H1 (cell line): ENCODE data around the gene ADTRP. TPM values are rescaled to one million over a fixed set of nuclear protein-coding genes. Genes with fewer than 3 reads are reported as not detected.
A peak's percentile ranks its signal among the peaks of the same experiment; 100 is the strongest.

Source experiments
- CTCF ChIA-PET: fragments of 300-600 bp; sonication (Branson Sonifier 250); formaldehyde crosslinking; loops from one replicate; lab custom pipeline; 2021; ENCODE audit not compliant: partially characterized antibody; lab: Charles Lee
- POLR2A ChIA-PET: fragments of 300-600 bp; sonication (Branson Sonifier 250); formaldehyde crosslinking; loops from one replicate; lab custom pipeline; 2021; ENCODE audit warnings: inconsistent platforms; ENCODE audit not compliant: partially characterized antibody; lab: Charles Lee
- DNase-seq, 2 experiments: peaks; one replicate each; pipeline versions ENCODE4 v3.0.0 to v3.0.0-alpha.2; 2010 to 2022; ENCODE audit warnings: low spot score in 2 of 2, low read depth in 1 of 2, mixed read lengths in 1 of 2
- FAIRE-seq: peaks from 2 replicates; lab custom pipeline; 2011; peaks lifted over from hg19 to GRCh38; lab: Jason Lieb, UNC
- H2AFZ ChIP-seq: 2 replicates; pipeline ENCODE4 v1.8.1; 2012; ENCODE audit warnings: low read length, inconsistent platforms
- H2AK5ac ChIP-seq: 2 replicates; pipeline ENCODE4 v1.6.1; 2013; ENCODE audit warnings: low read depth, low read length
- H2BK120ac ChIP-seq: replicated peaks from 2 replicates; pipeline ENCODE3; 2013; ENCODE audit warnings: low read depth, low read length, inconsistent platforms
- H2BK12ac ChIP-seq: 2 replicates; pipeline ENCODE4 v1.6.1; 2013; ENCODE audit warnings: low read depth, low read length
- H2BK15ac ChIP-seq: 2 replicates; pipeline ENCODE4 v1.6.1; 2013; ENCODE audit warnings: low read length
- H2BK20ac ChIP-seq: 2 replicates; pipeline ENCODE4 v1.6.1; 2013; ENCODE audit warnings: low read length
- H2BK5ac ChIP-seq: 2 replicates; pipeline ENCODE4 v1.6.1; 2013; ENCODE audit warnings: low read depth, low read length
- H3K14ac ChIP-seq: 2 replicates; pipeline ENCODE4 v1.6.1; 2013; ENCODE audit warnings: inconsistent platforms; ENCODE audit not compliant: insufficient read length
- H3K18ac ChIP-seq: 2 replicates; pipeline ENCODE4 v1.6.1; 2013; ENCODE audit warnings: low read length; ENCODE audit errors: extremely low read depth
- H3K23ac ChIP-seq: 2 replicates; pipeline ENCODE4 v1.6.1; 2013; ENCODE audit warnings: inconsistent platforms; ENCODE audit not compliant: insufficient read length
- H3K23me2 ChIP-seq: 2 replicates; pipeline ENCODE4 v1.6.1; 2013; ENCODE audit warnings: low read depth, low read length
- H3K27ac ChIP-seq: 2 replicates; pipeline ENCODE4 v1.6.1; 2011; ENCODE audit warnings: low read depth, low read length, inconsistent platforms
- H3K27me3 ChIP-seq, 4 experiments: replicated peaks in 1 of 4; 1 replicate in 1 of 4; 2 replicates in 3 of 4; pipeline versions ENCODE4 v1.6.1 to v1.8.1; 2011 to 2013; ENCODE audit warnings: low read length in 3 of 4, mild to moderate bottlenecking in 3 of 4, inconsistent platforms in 2 of 4, mixed read lengths in 2 of 4, moderate library complexity in 1 of 4; ENCODE audit not compliant: control insufficient read depth in 3 of 4, insufficient read depth in 3 of 4; ENCODE audit errors: extremely low read depth in 1 of 4
- H3K36me3 ChIP-seq, 4 experiments: 2 replicates each; pipeline versions ENCODE4 v1.6.1 to v1.8.1; 2011 to 2013; ENCODE audit warnings: mild to moderate bottlenecking in 4 of 4, low read length in 3 of 4, moderate library complexity in 2 of 4, control low read depth in 1 of 4, inconsistent platforms in 1 of 4; ENCODE audit not compliant: insufficient read depth in 4 of 4, control insufficient read depth in 2 of 4
- H3K4ac ChIP-seq: replicated peaks from 2 replicates; pipeline ENCODE3; 2013; ENCODE audit warnings: low read length, low read depth, mixed read lengths, inconsistent platforms; ENCODE audit not compliant: insufficient read length
- H3K4me1 ChIP-seq, 4 experiments: replicated peaks in 1 of 4; 1 replicate in 1 of 4; 2 replicates in 3 of 4; pipeline versions ENCODE4 v1.6.1 to v1.8.1; 2011 to 2013; ENCODE audit warnings: low read length in 3 of 4, inconsistent platforms in 2 of 4, mixed read lengths in 1 of 4; ENCODE audit not compliant: insufficient read depth in 4 of 4, control insufficient read depth in 3 of 4
- H3K4me2 ChIP-seq, 2 experiments: 2 replicates each; pipeline versions ENCODE4 v1.6.1 to v1.8.1; 2011 to 2013; ENCODE audit warnings: low read depth in 2 of 2, low read length in 2 of 2, control low read depth in 1 of 2, inconsistent platforms in 1 of 2, mild to moderate bottlenecking in 1 of 2; ENCODE audit not compliant: insufficient read depth in 1 of 2
- H3K4me3 ChIP-seq, 4 experiments: fragments of 200-600, 300-600 bp in 1 of 4; sonication (generic), shearing (Covaris generic), sonication (Bioruptor Twin) in 1 of 4; 2 replicates each; pipeline versions ENCODE4 v1.5.1 to v1.8.1; 2011 to 2016; ENCODE audit warnings: low read length in 4 of 4, low read depth in 3 of 4, control low read depth in 2 of 4, inconsistent platforms in 2 of 4, mild to moderate bottlenecking in 2 of 4, mixed read lengths in 1 of 4, moderate library complexity in 1 of 4; ENCODE audit not compliant: insufficient read depth in 2 of 4; ENCODE audit errors: extremely low read depth in 1 of 4
- H3K56ac ChIP-seq: replicated peaks from 2 replicates; pipeline ENCODE3; 2013; ENCODE audit warnings: low read depth, mild to moderate bottlenecking, mixed read lengths, low read length, inconsistent platforms; ENCODE audit not compliant: insufficient read length
- H3K79me1 ChIP-seq: 2 replicates; pipeline ENCODE4 v1.6.1; 2013; ENCODE audit warnings: low read depth, low read length, control low read depth
- H3K79me2 ChIP-seq, 2 experiments: 2 replicates each; pipeline versions ENCODE4 v1.6.1 to v1.8.1; 2012 to 2013; ENCODE audit warnings: low read length in 2 of 2, mild to moderate bottlenecking in 2 of 2, inconsistent platforms in 1 of 2; ENCODE audit not compliant: insufficient read depth in 2 of 2, control insufficient read depth in 1 of 2
- H3K9ac ChIP-seq, 4 experiments: replicated peaks in 1 of 4; 1 replicate in 1 of 4; 2 replicates in 3 of 4; pipeline versions ENCODE4 v1.6.1 to v1.8.1; 2011 to 2013; ENCODE audit warnings: low read depth in 3 of 4, low read length in 3 of 4, control low read depth in 2 of 4, mild to moderate bottlenecking in 2 of 4, moderate library complexity in 2 of 4, inconsistent platforms in 1 of 4; ENCODE audit errors: extremely low read depth in 1 of 4
- H3K9me3 ChIP-seq, 2 experiments: 2 replicates each; pipeline versions ENCODE4 v1.6.1 to v1.8.1; 2012 to 2013; ENCODE audit warnings: mild to moderate bottlenecking in 2 of 2, moderate library complexity in 2 of 2, control low read depth in 1 of 2, inconsistent platforms in 1 of 2, low read depth in 1 of 2, low read length in 1 of 2, mixed read lengths in 1 of 2; ENCODE audit not compliant: insufficient read depth in 2 of 2
- H4K20me1 ChIP-seq, 2 experiments: replicated peaks in 1 of 2; 2 replicates each; pipeline versions ENCODE3 to v1.8.1; 2011 to 2013; ENCODE audit warnings: inconsistent platforms in 2 of 2, low read length in 2 of 2, mild to moderate bottlenecking in 1 of 2; ENCODE audit not compliant: insufficient read depth in 2 of 2, control insufficient read depth in 1 of 2
- H4K5ac ChIP-seq: 2 replicates; pipeline ENCODE4 v1.6.1; 2013; ENCODE audit warnings: low read length, low read depth, mixed read lengths, inconsistent platforms; ENCODE audit not compliant: insufficient read length
- H4K8ac ChIP-seq: 2 replicates; pipeline ENCODE4 v1.8.0; 2013; ENCODE audit warnings: mild to moderate bottlenecking, moderate library complexity, low read length, inconsistent platforms; ENCODE audit not compliant: insufficient read depth; ENCODE audit errors: extremely low read depth
- H4K91ac ChIP-seq: replicated peaks from 2 replicates; pipeline ENCODE3; 2013; ENCODE audit warnings: low read length, mixed read lengths, inconsistent platforms; ENCODE audit not compliant: insufficient read length
- CEBPB ChIP-seq: IDR thresholded peaks from 2 replicates; pipeline ENCODE4 v1.6.1; 2012; ENCODE audit warnings: low read depth, low read length
- CHD2 ChIP-seq: IDR thresholded peaks from 2 replicates; pipeline ENCODE4 v1.6.1; 2012; ENCODE audit warnings: low read length, improper control_type of control experiment
- EP300 ChIP-seq, 2 experiments: IDR thresholded peaks; 1 replicate in 1 of 2; 2 replicates in 1 of 2; pipeline ENCODE4 v1.6.1; 2011 to 2012; ENCODE audit warnings: low read depth in 2 of 2, low read length in 2 of 2, mild to moderate bottlenecking in 2 of 2, borderline replicate concordance in 1 of 2, inconsistent platforms in 1 of 2, moderate library complexity in 1 of 2
- FOSL1 ChIP-seq: IDR thresholded peaks from 2 replicates; pipeline ENCODE4 v1.6.1; 2011; ENCODE audit warnings: mild to moderate bottlenecking, low read depth, low read length, moderate library complexity; ENCODE audit not compliant: insufficient read depth
- HDAC6 ChIP-seq: IDR thresholded peaks from one replicate; pipeline ENCODE4 v1.7.1; 2012; ENCODE audit warnings: low read depth, mild to moderate bottlenecking, inconsistent platforms, low read length, moderate library complexity
- KDM4A ChIP-seq: IDR thresholded peaks from one replicate; pipeline ENCODE4 v1.7.1; 2012; ENCODE audit warnings: low read depth, mild to moderate bottlenecking, moderate library complexity, low read length, inconsistent platforms; ENCODE audit not compliant: severe bottlenecking
- RBBP5 ChIP-seq: IDR thresholded peaks from 2 replicates; pipeline ENCODE4 v1.7.1; 2012; ENCODE audit warnings: low read depth, mild to moderate bottlenecking, inconsistent platforms, low read length, moderate library complexity, borderline replicate concordance
- SRF ChIP-seq: IDR thresholded peaks from 2 replicates; pipeline ENCODE4 v1.6.1; 2011; ENCODE audit warnings: mild to moderate bottlenecking, low read depth, low read length, moderate library complexity
- TCF12 ChIP-seq: IDR thresholded peaks from 2 replicates; pipeline ENCODE4 v1.6.1; 2011; ENCODE audit warnings: low read depth, mild to moderate bottlenecking, low read length
- USF2 ChIP-seq: IDR thresholded peaks from 2 replicates; pipeline ENCODE4 v1.6.1; 2011; ENCODE audit warnings: low read length, improper control_type of control experiment
- WGBS, 2 experiments: shearing (Covaris generic) in 1 of 2; methylation state at CpG; one replicate each; pipeline versions ENCODE4 v1.1.6 to v1.1.7; 2013 to 2015; ENCODE audit warnings: low lambda C conversion rate in 2 of 2, mixed read lengths in 2 of 2, inconsistent platforms in 1 of 2, low coverage in 1 of 2, missing lambda C conversion rate in 1 of 2; ENCODE audit not compliant: insufficient replicate concordance in 2 of 2, insufficient coverage in 1 of 2, insufficient read length in 1 of 2; ENCODE audit errors: extremely low coverage in 1 of 2, missing lambda C conversion rate in 1 of 2; 5-methylcytosine and 5-hydroxymethylcytosine counted together
- long read RNA-seq, 2 experiments: library from RNA in 1 of 2; library from capped mRNA in 1 of 2; stranded (forward); transcript quantifications; one replicate each; pipeline ENCODE4 v2.0.0, GENCODE V29; 2021; ENCODE audit warnings: inconsistent platforms in 1 of 2
- polyA minus RNA-seq, 3 experiments: library from RNA; depleted of rRNA, polyadenylated mRNA; stranded (reverse); fragments of >200 nt; gene quantifications; 1 replicate in 2 of 3; 2 replicates in 1 of 3; pipeline ENCODE4 v1.2.3, GENCODE V29; 2011
- polyA plus RNA-seq, 7 experiments: library from polyadenylated mRNA; depleted of rRNA in 3 of 7; stranded (reverse) in 5 of 7; unstranded in 2 of 7; fragments of >200 nt in 5 of 7; fragments of 200-250 nt in 2 of 7; gene quantifications; 1 replicate in 5 of 7; 2 replicates in 1 of 7; 4 replicates in 1 of 7; pipeline versions ENCODE4 v1.2.1 to v1.2.3, GENCODE V29; 2011 to 2013; ENCODE audit warnings: missing spikeins in 2 of 7, mixed read lengths in 2 of 7
- total RNA-seq: library from RNA; stranded (reverse); fragmentation: NEBNext Ultra II Directional; extraction: Animal tissue kit (Norgen Biotek cat#: 25700); gene quantifications from 2 replicates; pipeline ENCODE4 v1.2.1, GENCODE V29; 2021

Gene ADTRP
- total RNA-seq (0.45 TPM in 1 of 2 replicates, not detected in the other), polyA plus RNA-seq (2011; rRNA removed) (0.08 and 0.24 TPM in 2 replicates), polyA minus RNA-seq (2011; rRNA and poly(A)+ RNA removed) (0.98 TPM in 1 of 2 replicates, not detected in the other)
- polyA plus RNA-seq (2011; cell fraction: cytosol; rRNA removed): 0.18 TPM
- not detected for polyA plus RNA-seq (2011; cell fraction: nucleus; rRNA removed)
- 0.24 TPM in 1 of 4 replicates, not detected in the others for polyA plus RNA-seq (2012, experiment 1 of 2)
- not detected for polyA plus RNA-seq (2012, experiment 2 of 2)
- 0.16 TPM for polyA plus RNA-seq (2013, experiment 1 of 2)
- polyA plus RNA-seq (2013, experiment 2 of 2): 0.31 TPM
- not detected for polyA minus RNA-seq (2011; cell fraction: cytosol; rRNA and poly(A)+ RNA removed)
- not detected for polyA minus RNA-seq (2011; cell fraction: nucleus; rRNA and poly(A)+ RNA removed)
- long read RNA-seq, experiment 1: 0 reads
- long read RNA-seq, experiment 2: 0 reads

GRCh38 chr6:11778648-11779328 lies at the start of gene ADTRP:
TSS of gene ADTRP (minus strand) at chr6:11778803. CDS start at chr6:11778759, 44 bp downstream.
- Histone ChIP-seq H4K5ac (no peak within 1 kb of the TSS), H3K27ac (no peak within 1 kb of the TSS), H3K4me2 (no peak within 1 kb of the TSS), H4K8ac (no peak within 1 kb of the TSS; the same call in 1 of the 2 replicates), H3K36me3 (no peaks in the 10 kb centered on the region), H2BK12ac (no peak within 1 kb of the TSS), H3K9me3 (no peaks in the 10 kb centered on the region), H3K4me1 (no peaks in the 10 kb centered on the region), H3K79me1 (no peaks in the 10 kb centered on the region), H4K20me1 (no peaks in the 10 kb centered on the region), H3K79me2 (no peaks in the 10 kb centered on the region), H3K27me3 (no peaks in the 10 kb centered on the region), H3K9ac (no peak within 1 kb of the TSS), H3K18ac (no peak within 1 kb of the TSS), H4K91ac (no peak within 1 kb of the TSS), H3K4ac (no peak within 1 kb of the TSS), H3K23me2 (no peaks in the 10 kb centered on the region), H3K23ac (no peak within 1 kb of the TSS), H2BK120ac (no peak within 1 kb of the TSS), H2BK20ac (no peak within 1 kb of the TSS), H3K4me3 (no peak within 1 kb of the TSS), H3K56ac (no peak within 1 kb of the TSS), H3K14ac (no peak within 1 kb of the TSS), H2BK15ac (no peak within 1 kb of the TSS), H2BK5ac (no peak within 1 kb of the TSS), H2AFZ (peak within 1 kb of the TSS; percentile 12; the same call in 1 of the 2 replicates), H2AK5ac (no peak within 1 kb of the TSS)
- CTCF ChIA-PET: interaction anchor here (0.8 to 1.5 kb wide), 4 partner anchors 9 to 27 kb away, joined by 3 to 5 read pairs (median 4); no protein-coding TSS in a partner anchor
- POLR2A ChIA-PET: no interaction called here
- 88% methylated on average over 8 of the region's 8 CpGs; no CpG with 5 or more reads in 1 of the 2 experiments for WGBS, 2 experiments
- DNase-seq (no peak), FAIRE-seq (no peak)
- TF ChIP-seq SRF (no peak), TCF12 (no peak), RBBP5 (no peak), FOSL1 (no peak), CEBPB (no peak), USF2 (no peak), CHD2 (no peak), HDAC6 (no peak), KDM4A (no peak), EP300 (IDR thresholded peaks at IDR 0.05; ENCODE audit: borderline replicate concordance in 1 of 2, low read depth in 2 of 2, low read length in 2 of 2) (no peak)
